PC-9 (cell line): ENCODE measurements around the gene RPS23. TPM values are rescaled to one million over a fixed set of nuclear protein-coding genes. Genes with fewer than 3 reads are reported as not detected.

Source experiments
- BruUV-seq: library from RNA; stranded (reverse); fragments of 400-500 nt; replicated peaks from 2 replicates; lab custom pipeline; 2021; lab: Mats Ljungman, UMichigan
- CTCF ChIA-PET: fragments of 300-600 bp; sonication (Branson Sonifier 250); formaldehyde crosslinking; loops from one replicate; lab custom pipeline; 2022; ENCODE audit warnings: antibody characterized with exemption; lab: Charles Lee
- POLR2A ChIA-PET: fragments of 300-600 bp; sonication (Branson Sonifier 250); formaldehyde crosslinking; loops from one replicate; lab custom pipeline; 2022; ENCODE audit warnings: antibody characterized with exemption; ENCODE audit not compliant: unreplicated experiment; lab: Charles Lee
- DNase-seq, 2 experiments: peaks; one replicate each; pipeline versions ENCODE4 v3.0.0 to v3.0.0-alpha.2; 2015 to 2022; ENCODE audit warnings: mixed read lengths in 1 of 2
- H2AFZ ChIP-seq: fragments of 200-600 bp; sonication (generic); 2 replicates; pipeline ENCODE4 v1.8.1; 2017; ENCODE audit warnings: antibody characterized with exemption
- H3F3A ChIP-seq: fragments of 200-600 bp; sonication (generic); 2 replicates; pipeline ENCODE4 v1.8.1; 2017; ENCODE audit warnings: antibody characterized with exemption, mild to moderate bottlenecking, low read depth; ENCODE audit not compliant: insufficient read depth
- H3K27ac ChIP-seq: fragments of 200-600 bp; sonication (generic); 2 replicates; pipeline ENCODE4 v1.6.1; 2016; ENCODE audit warnings: mixed run types
- H3K27me3 ChIP-seq: fragments of 200-600 bp; sonication (generic); 2 replicates; pipeline ENCODE4 v1.6.1; 2016; ENCODE audit warnings: low read depth, mixed run types; ENCODE audit not compliant: insufficient read depth
- H3K36me3 ChIP-seq: fragments of 200-600 bp; sonication (generic); 2 replicates; pipeline ENCODE4 v1.6.1; 2016; ENCODE audit warnings: low read depth, mixed run types
- H3K4me1 ChIP-seq: fragments of 200-600 bp; sonication (generic); replicated peaks from 2 replicates; pipeline ENCODE4 v1.6.1; 2016; ENCODE audit warnings: mixed run types; ENCODE audit not compliant: insufficient read depth
- H3K4me2 ChIP-seq: fragments of 200-600 bp; sonication (generic); 2 replicates; pipeline ENCODE4 v1.6.1; 2017; ENCODE audit warnings: mixed run types
- H3K4me3 ChIP-seq: fragments of 200-600 bp; sonication (generic); 2 replicates; pipeline ENCODE4 v1.6.1; 2016; ENCODE audit warnings: mixed run types
- H3K79me2 ChIP-seq: fragments of 200-600 bp; sonication (generic); 2 replicates; pipeline ENCODE4 v1.6.1; 2017; ENCODE audit warnings: low read depth, mixed run types
- H3K9me2 ChIP-seq: fragments of 200-600 bp; sonication (generic); 2 replicates; pipeline ENCODE4 v1.8.1; 2017; ENCODE audit warnings: mild to moderate bottlenecking; ENCODE audit not compliant: insufficient read depth
- H3K9me3 ChIP-seq: fragments of 200-600 bp; sonication (generic); 2 replicates; pipeline ENCODE4 v1.8.1; 2016; ENCODE audit warnings: low read depth; ENCODE audit not compliant: insufficient read depth
- H4K20me1 ChIP-seq: fragments of 200-600 bp; sonication (generic); 2 replicates; pipeline ENCODE4 v1.8.1; 2017; ENCODE audit not compliant: insufficient read depth
- EZH2 ChIP-seq: fragments of 200-600 bp; sonication (generic); IDR thresholded peaks from 2 replicates; pipeline ENCODE4 v1.8.0; 2017; ENCODE audit warnings: antibody characterized with exemption, low read depth
- intact Hi-C: fragments of 100-400 bp; cut with micrococcal nuclease; formaldehyde crosslinking; loops from one replicate; pipeline ENCODE4 v1.10.0; 2022; ENCODE audit not compliant: unreplicated experiment
- total RNA-seq: library from RNA; stranded (reverse); gene quantifications from 2 replicates; pipeline ENCODE4 v1.2.3, GENCODE V29; 2021
- TF ChIP-seq, protein P1 (sequence below): fragments of 200-600 bp; sonication (generic); conservative IDR thresholded peaks from 2 replicates; pipeline ENCODE4 v1.6.1; 2017; ENCODE audit warnings: mixed run types, antibody characterized with exemption, mild to moderate bottlenecking, moderate library complexity

RPS23 gene
- total RNA-seq, 1 experiment from 2014 or later, result 1,620 TPM

DNA sequence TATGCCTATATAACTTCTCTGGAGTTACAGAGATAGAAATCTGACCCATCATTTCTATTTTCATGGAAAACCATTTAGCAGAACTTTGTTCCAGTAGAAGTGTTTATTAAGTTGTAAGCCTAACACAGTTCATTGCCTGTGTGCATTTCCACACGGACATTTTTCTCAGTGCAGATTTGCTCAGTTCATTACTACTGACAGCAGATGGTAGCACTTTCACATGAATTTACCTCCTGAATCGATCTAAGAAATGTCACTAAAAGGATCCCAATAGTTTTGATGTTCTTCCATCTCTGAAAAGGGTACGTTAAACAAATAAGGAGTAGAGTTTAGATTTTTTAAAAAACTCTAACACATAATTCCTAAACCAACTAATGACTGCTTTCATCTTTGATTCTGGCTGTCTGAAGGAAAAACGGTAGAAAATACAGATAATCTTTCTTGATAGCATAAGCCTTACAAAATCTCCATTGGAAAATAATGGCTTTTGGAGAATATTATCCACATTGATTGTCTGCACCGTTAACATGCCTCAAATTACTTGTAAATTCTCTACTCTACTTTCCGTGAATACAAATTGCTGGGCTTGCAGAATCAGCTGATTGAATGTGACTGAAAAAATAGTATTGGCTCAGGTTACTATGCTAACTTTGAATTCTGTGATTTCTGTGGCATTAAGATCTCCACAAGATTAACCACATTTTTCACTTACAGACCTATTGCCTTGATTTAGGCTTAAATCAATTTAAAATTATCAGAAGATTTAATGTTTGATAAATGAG, 33.1 kb downstream of the RPS23 start:
- BruUV-seq, result no TSS peak
- Histone ChIP-seq H3K9me2 (no peaks in the 10 kb centered on the region), H3K79me2 (no peaks in the 10 kb centered on the region), H3K36me3 (no peaks in the 10 kb centered on the region), H3K4me3 (no peak overlapping the region), H3K9me3 (peaks cover 10% of the 10 kb centered on the region; the same call in 1 of the 2 replicates), H2AFZ (no peak overlapping the region), H3K27ac (no peak overlapping the region), H3F3A (no peaks in the 10 kb centered on the region), H4K20me1 (no peaks in the 10 kb centered on the region), H3K4me2 (no peak overlapping the region), H3K4me1 (no peaks in the 10 kb centered on the region), H3K27me3 (no peaks in the 10 kb centered on the region)
- ChIA-PET POLR2A (no interaction called here), CTCF (no interaction called here)
- TF ChIP-seq EZH2, result no peak
- DNase-seq, result no peak
- intact Hi-C loops, result no loop called here

DNA sequence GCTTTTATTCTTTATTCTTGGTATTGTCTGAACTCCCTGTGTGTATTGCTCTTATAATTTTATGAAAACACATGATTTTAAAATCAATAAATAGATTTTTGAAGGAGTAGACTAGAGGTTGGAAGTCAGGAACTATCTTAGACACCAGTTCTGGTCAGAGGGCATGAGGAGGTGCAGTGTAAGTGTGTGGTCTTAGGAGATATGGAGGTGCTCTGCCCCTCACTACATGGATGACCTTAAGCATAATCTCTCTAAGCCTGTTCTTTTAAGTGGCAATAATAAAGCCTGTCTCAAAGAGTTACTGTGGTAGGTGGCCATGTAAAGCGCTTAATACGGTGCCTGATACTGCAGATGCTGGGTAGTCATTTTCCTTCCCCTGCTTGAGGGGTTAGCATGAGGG, 34.0 kb downstream of the RPS23 start:
- Histone ChIP-seq H3K9me2 (no peaks in the 10 kb centered on the region), H2AFZ (no peak overlapping the region), H3K27me3 (no peaks in the 10 kb centered on the region), H3K9me3 (peaks cover 10% of the 10 kb centered on the region; the same call in 1 of the 2 replicates), H3F3A (no peaks in the 10 kb centered on the region), H4K20me1 (no peaks in the 10 kb centered on the region), H3K36me3 (no peaks in the 10 kb centered on the region), H3K79me2 (no peaks in the 10 kb centered on the region), H3K4me2 (no peak overlapping the region), H3K4me1 (no peaks in the 10 kb centered on the region), H3K4me3 (no peak overlapping the region), H3K27ac (no peak overlapping the region)
- no peak for TF ChIP-seq EZH2
- TF ChIP-seq, protein P1, sequence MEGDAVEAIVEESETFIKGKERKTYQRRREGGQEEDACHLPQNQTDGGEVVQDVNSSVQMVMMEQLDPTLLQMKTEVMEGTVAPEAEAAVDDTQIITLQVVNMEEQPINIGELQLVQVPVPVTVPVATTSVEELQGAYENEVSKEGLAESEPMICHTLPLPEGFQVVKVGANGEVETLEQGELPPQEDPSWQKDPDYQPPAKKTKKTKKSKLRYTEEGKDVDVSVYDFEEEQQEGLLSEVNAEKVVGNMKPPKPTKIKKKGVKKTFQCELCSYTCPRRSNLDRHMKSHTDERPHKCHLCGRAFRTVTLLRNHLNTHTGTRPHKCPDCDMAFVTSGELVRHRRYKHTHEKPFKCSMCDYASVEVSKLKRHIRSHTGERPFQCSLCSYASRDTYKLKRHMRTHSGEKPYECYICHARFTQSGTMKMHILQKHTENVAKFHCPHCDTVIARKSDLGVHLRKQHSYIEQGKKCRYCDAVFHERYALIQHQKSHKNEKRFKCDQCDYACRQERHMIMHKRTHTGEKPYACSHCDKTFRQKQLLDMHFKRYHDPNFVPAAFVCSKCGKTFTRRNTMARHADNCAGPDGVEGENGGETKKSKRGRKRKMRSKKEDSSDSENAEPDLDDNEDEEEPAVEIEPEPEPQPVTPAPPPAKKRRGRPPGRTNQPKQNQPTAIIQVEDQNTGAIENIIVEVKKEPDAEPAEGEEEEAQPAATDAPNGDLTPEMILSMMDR, result no peak
- no TSS peak for BruUV-seq
- ChIA-PET POLR2A (no interaction called here), CTCF (no interaction called here)
- intact Hi-C loops, result no loop called here
- DNase-seq, result no peak

GRCh38 chr5:82234885-82235284, 43.3 kb downstream of the RPS23 start:
- H3F3A ChIP-seq, result no peaks in the 10 kb centered on the region
- H3K4me2 ChIP-seq, result no peak overlapping the region
- no peaks in the 10 kb centered on the region for H3K9me2 ChIP-seq
- no peak overlapping the region for H2AFZ ChIP-seq
- no peaks in the 10 kb centered on the region for H3K4me1 ChIP-seq
- CTCF ChIA-PET, result no interaction called here
- no peak for TF ChIP-seq EZH2
- TF ChIP-seq, protein P1, result no peak
- BruUV-seq, result no TSS peak
- H4K20me1 ChIP-seq, result no peaks in the 10 kb centered on the region
- no peaks in the 10 kb centered on the region for H3K79me2 ChIP-seq
- intact Hi-C loops, result no loop called here
- H3K36me3 ChIP-seq, result no peaks in the 10 kb centered on the region
- H3K27me3 ChIP-seq, result no peaks in the 10 kb centered on the region
- no peaks in the 10 kb centered on the region for H3K9me3 ChIP-seq
- no peak for DNase-seq
- no peak overlapping the region for H3K4me3 ChIP-seq
- POLR2A ChIA-PET, result interaction anchor here (0.6 kb wide), 1 partner anchor 232 kb away, joined by 3 read pairs; no protein-coding TSS in a partner anchor
- H3K27ac ChIP-seq, result no peak overlapping the region
